Skeletal muscle tissue (tissue), 4 donors: ENCODE results near the gene TUBB6. TPM values are rescaled to one million over a fixed set of nuclear protein-coding genes. Genes with fewer than 3 reads are reported as not detected.

Experiments used
- H3K27ac ChIP-seq: one replicate; pipeline ENCODE4 v1.7.0; 2013; ENCODE audit warnings: mild to moderate bottlenecking, low read depth, low read length, inconsistent platforms
- H3K27me3 ChIP-seq, 3 donors: one replicate each; pipeline ENCODE4 v1.7.0; 2013; ENCODE audit warnings: low read length in 3 of 3; ENCODE audit not compliant: control insufficient read depth in 3 of 3, insufficient read depth in 3 of 3
- H3K36me3 ChIP-seq, 3 donors: one replicate each; pipeline ENCODE4 v1.7.0; 2013; ENCODE audit warnings: low read length in 3 of 3; ENCODE audit not compliant: control insufficient read depth in 3 of 3, insufficient read depth in 3 of 3
- H3K4me1 ChIP-seq, 3 donors: one replicate each; pipeline ENCODE4 v1.7.0; 2013; ENCODE audit warnings: low read length in 3 of 3, mild to moderate bottlenecking in 3 of 3; ENCODE audit not compliant: control insufficient read depth in 3 of 3, insufficient read depth in 3 of 3
- H3K4me3 ChIP-seq, 3 donors: one replicate each; pipeline ENCODE4 v1.7.0; 2013; ENCODE audit warnings: low read length in 3 of 3
- H3K9ac ChIP-seq, 3 donors: one replicate each; pipeline ENCODE4 v1.7.0; 2013; ENCODE audit warnings: low read length in 3 of 3, mild to moderate bottlenecking in 3 of 3, moderate library complexity in 2 of 3, low read depth in 1 of 3
- H3K9me3 ChIP-seq, 3 donors: one replicate each; pipeline ENCODE4 v1.7.0; 2013; ENCODE audit warnings: low read length in 3 of 3; ENCODE audit not compliant: control insufficient read depth in 3 of 3
- total RNA-seq: library from RNA; depleted of rRNA; stranded (reverse); fragments of >200 nt; gene quantifications from one replicate; pipeline ENCODE4 v1.2.3, GENCODE V29; 2014
- donor health status: Osteomylitis.

The TUBB6 gene
- total RNA-seq, result 499 TPM

DNA sequence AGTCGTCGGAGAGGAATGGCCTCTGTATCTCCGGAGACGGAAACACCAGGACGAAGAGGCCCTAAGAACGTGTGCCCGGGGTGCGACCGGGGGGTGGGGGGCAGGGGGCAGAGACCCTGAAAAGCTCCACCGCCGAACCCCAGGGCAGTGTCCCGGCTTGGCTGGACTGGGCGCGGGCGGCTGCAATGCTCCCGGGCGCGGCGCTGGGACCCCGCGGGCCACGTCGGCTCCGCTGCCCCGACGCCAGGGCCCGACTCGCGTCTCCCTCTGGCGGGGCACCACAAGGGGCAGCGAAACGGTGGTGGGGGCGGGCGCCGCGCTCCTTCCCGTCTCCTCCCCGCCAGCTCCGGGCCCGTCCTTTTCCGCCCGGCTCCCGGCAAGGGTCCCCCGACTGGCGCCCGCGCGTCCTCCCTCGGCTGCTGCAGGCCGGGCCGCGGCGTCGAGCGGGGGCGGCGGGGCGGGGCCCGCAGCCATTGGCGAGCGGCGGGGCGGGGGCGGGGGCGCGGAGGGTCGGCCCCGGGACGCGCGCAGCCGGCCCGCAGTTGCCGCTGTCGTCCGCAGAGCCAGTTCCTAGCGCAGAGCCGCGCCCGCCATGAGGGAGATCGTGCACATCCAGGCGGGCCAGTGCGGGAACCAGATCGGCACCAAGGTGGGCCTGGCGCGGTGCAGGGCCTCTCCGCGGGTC is at the start of gene TUBB6:
TSS of gene TUBB6 (plus strand) at position 541 of the 685 bp plus-strand sequence. CDS start at position 593, 52 bp downstream.
- peak within 1 kb of the TSS; percentile 70 to 75 (median 73) for H3K4me3 ChIP-seq
- H3K36me3 ChIP-seq, result peaks cover 0 to 8% (median 0%) of the 10 kb centered on the region in 3 donors
- peaks cover 0 to 2% (median 0%) of the 10 kb centered on the region in 3 donors for H3K9me3 ChIP-seq
- H3K4me1 ChIP-seq, result peaks cover 5 to 12% (median 10%) of the 10 kb centered on the region in 3 donors
- peak within 1 kb of the TSS; percentile 82 for H3K27ac ChIP-seq
- H3K27me3 ChIP-seq, result peaks cover 0 to 31% (median 21%) of the 10 kb centered on the region in 3 donors
- H3K9ac ChIP-seq, result peak within 1 kb of the TSS; percentile 65 to 79 (median 77)

DNA sequence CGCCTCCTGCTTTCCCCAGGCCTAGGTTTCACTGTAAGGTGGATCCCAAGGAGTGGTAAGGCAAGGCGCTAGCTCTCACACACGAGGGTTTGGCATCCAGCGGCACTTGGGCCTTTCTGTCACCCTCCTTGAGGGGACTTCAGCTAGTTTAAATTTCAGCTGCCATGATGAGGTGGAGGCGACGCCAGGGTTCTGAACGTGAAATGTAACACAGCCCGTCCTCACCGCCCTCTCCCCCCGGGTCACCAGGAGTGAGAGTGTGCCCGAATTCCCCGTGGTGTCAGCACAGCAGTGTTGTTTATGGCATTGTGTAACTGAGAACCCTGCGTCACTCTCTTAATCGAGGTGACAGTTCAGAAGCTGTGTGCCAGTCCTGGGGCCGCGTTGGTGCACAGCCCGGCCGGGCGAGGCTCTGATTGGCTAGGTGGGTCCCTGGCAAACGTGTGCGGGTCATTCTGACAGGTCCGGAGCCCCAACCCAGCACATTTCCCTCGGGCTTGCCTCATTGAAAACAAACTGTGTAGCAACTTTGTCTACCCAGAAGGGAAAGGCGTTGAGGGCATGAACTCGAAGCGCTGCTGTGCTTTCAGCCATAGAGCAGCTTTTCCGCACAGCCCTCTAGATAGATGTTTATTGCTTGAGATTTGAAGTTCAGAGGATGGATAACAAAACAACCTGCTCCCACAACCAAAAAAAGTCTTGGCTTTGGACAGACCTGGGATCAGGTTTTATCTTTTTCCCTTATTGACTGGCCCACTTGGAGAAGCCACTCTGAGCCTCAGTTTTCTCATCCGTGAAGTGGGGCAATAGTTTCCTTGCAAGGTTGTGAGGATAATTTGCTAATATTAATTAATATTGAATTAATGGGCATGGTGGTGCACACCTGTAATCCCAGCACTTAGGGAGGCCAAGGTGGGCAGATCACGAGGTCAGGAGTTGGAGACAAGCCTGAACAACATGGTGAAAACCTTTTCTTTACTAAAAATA is 49.0 kb upstream of the TUBB6 start:
- no peak overlapping the region for H3K9ac ChIP-seq
- H3K36me3 ChIP-seq, result no peaks in the 10 kb centered on the region
- H3K27ac ChIP-seq, result no peak overlapping the region
- peaks cover 4 to 7% (median 5%) of the 10 kb centered on the region in 3 donors for H3K4me1 ChIP-seq
- H3K4me3 ChIP-seq, result no peak overlapping the region
- H3K27me3 ChIP-seq, result peaks cover 11 to 23% (median 16%) of the 10 kb centered on the region in 3 donors
- H3K9me3 ChIP-seq, result no peaks in the 10 kb centered on the region

- Histone ChIP-seq H3K9ac (no peak overlapping the region), H3K36me3 (no peaks in the 10 kb centered on the region), H3K27ac (no peak overlapping the region), H3K27me3 (peaks cover 0 to 9% (median 0%) of the 10 kb centered on the region in 3 donors), H3K9me3 (no peaks in the 10 kb centered on the region), H3K4me3 (no peak overlapping the region), H3K4me1 (no peaks in the 10 kb centered on the region)
These were observed 45.3 kb upstream of the TUBB6 start for GRCh38 chr18:12262748-12263147.

DNA sequence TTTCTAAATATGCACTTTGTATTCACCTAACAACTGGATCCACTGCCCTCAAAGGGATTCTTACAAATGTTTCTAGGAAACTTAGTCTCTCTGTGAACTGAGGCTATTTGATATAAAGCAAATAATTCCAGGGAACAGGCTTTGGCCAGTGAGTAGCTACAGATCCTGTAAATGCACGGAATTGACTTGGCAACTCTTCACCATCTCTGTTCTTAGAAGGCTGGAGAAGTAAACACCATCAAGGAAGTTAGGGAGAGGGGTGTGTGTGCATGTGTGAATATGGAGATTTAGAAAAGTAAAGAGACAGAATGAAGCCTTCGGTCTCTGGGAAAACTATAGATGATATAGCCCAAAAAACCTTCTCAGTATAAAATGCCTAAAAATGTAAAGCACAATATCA is 43.2 kb upstream of the TUBB6 start:
- Histone ChIP-seq H3K27ac (no peak overlapping the region), H3K9me3 (no peaks in the 10 kb centered on the region), H3K36me3 (no peaks in the 10 kb centered on the region), H3K9ac (no peak overlapping the region), H3K27me3 (peaks cover 0 to 7% (median 0%) of the 10 kb centered on the region in 3 donors), H3K4me3 (no peak overlapping the region), H3K4me1 (no peaks in the 10 kb centered on the region)

GRCh38 chr18:12271376-12272235 is 36.4 kb upstream of the TUBB6 start:
- Histone ChIP-seq H3K27ac (peak overlapping the region; percentile 30), H3K9me3 (no peaks in the 10 kb centered on the region), H3K27me3 (peaks cover 0 to 4% (median 4%) of the 10 kb centered on the region in 3 donors), H3K4me3 (peak overlapping the region; percentile 59 to 71 (median 65)), H3K9ac (peak overlapping the region in 2 of 3 donors; percentile 10 to 50), H3K4me1 (peaks cover 0 to 3% (median 0%) of the 10 kb centered on the region in 3 donors), H3K36me3 (no peaks in the 10 kb centered on the region)

- Histone ChIP-seq H3K4me3 (no peak overlapping the region), H3K4me1 (peaks cover 13 to 19% (median 14%) of the 10 kb centered on the region in 3 donors), H3K36me3 (no peaks in the 10 kb centered on the region), H3K9me3 (no peaks in the 10 kb centered on the region), H3K9ac (no peak overlapping the region), H3K27me3 (peaks cover 0 to 4% (median 4%) of the 10 kb centered on the region in 3 donors), H3K27ac (no peak overlapping the region)
These were observed 33.2 kb upstream of the TUBB6 start for GRCh38 chr18:12274793-12275192.

- Histone ChIP-seq H3K9ac (no peak overlapping the region), H3K27me3 (peaks cover 0 to 4% (median 4%) of the 10 kb centered on the region in 3 donors), H3K27ac (no peak overlapping the region), H3K4me3 (no peak overlapping the region), H3K4me1 (peaks cover 14 to 23% (median 14%) of the 10 kb centered on the region in 3 donors), H3K9me3 (no peaks in the 10 kb centered on the region), H3K36me3 (no peaks in the 10 kb centered on the region)
These were observed 31.1 kb upstream of the TUBB6 start for GRCh38 chr18:12276736-12277554.

GRCh38 chr18:12278215-12278671 is 29.8 kb upstream of the TUBB6 start:
- Histone ChIP-seq H3K27ac (peak overlapping the region; percentile 92), H3K9ac (peak overlapping the region; percentile 64 to 85 (median 82)), H3K36me3 (no peaks in the 10 kb centered on the region), H3K4me1 (peaks cover 14 to 23% (median 14%) of the 10 kb centered on the region in 3 donors), H3K27me3 (peaks cover 0 to 4% (median 4%) of the 10 kb centered on the region in 3 donors), H3K4me3 (peak overlapping the region; percentile 15 to 67 (median 66)), H3K9me3 (no peaks in the 10 kb centered on the region)
